SU-DHL-6 (cell line): ENCODE results near the gene PDE3A.
"Not testable (repeated sequence)": the region's sequence is repeated elsewhere in the genome, so short reads cannot be mapped to it uniquely, and the experiment has no call there.

Source experiments
- H2AFZ ChIP-seq: fragments of 200-600 bp; sonication (generic); 2 replicates; pipeline ENCODE4 v1.6.1; 2014; ENCODE audit warnings: low read depth, mild to moderate bottlenecking, moderate library complexity, mixed read lengths, antibody characterized with exemption, low read length; ENCODE audit not compliant: severe bottlenecking
- H3F3A ChIP-seq: fragments of 200-600 bp; shearing (Covaris generic); 2 replicates; pipeline ENCODE4 v1.6.0; 2016; ENCODE audit warnings: antibody characterized with exemption, mild to moderate bottlenecking; ENCODE audit not compliant: insufficient read depth
- H3K27ac ChIP-seq: fragments of 200-600 bp; sonication (generic); 2 replicates; pipeline ENCODE4 v1.5.1; 2016; ENCODE audit warnings: low read depth, mild to moderate bottlenecking, low read length, moderate library complexity, mixed read lengths
- H3K27me3 ChIP-seq: fragments of 200-600 bp; sonication (generic), shearing (Covaris generic); 2 replicates; pipeline ENCODE4 v1.6.0; 2014; ENCODE audit warnings: mild to moderate bottlenecking, low read length
- H3K36me3 ChIP-seq: fragments of 200-600 bp; sonication (generic); 2 replicates; pipeline ENCODE4 v1.6.1; 2014; ENCODE audit warnings: mild to moderate bottlenecking, low read length, mixed read lengths
- H3K4me2 ChIP-seq: fragments of 300-600, 200-600 bp; shearing (Covaris generic), sonication (generic); 2 replicates; pipeline ENCODE4 v1.6.0; 2014; ENCODE audit warnings: low read length, low read depth, mild to moderate bottlenecking; ENCODE audit not compliant: poor library complexity, severe bottlenecking
- H3K4me3 ChIP-seq: fragments of 200-600 bp; sonication (generic); 2 replicates; pipeline ENCODE4 v1.5.1; 2014; ENCODE audit warnings: antibody characterized with exemption, low read length, mild to moderate bottlenecking, mixed read lengths; ENCODE audit not compliant: insufficient read depth, poor library complexity, severe bottlenecking
- H3K79me2 ChIP-seq: fragments of 200-600 bp; sonication (generic); 2 replicates; pipeline ENCODE4 v1.6.1; 2014; ENCODE audit warnings: mild to moderate bottlenecking, low read length, moderate library complexity; ENCODE audit not compliant: insufficient read depth
- H3K9ac ChIP-seq: fragments of 200-600 bp; sonication (generic); 2 replicates; pipeline ENCODE4 v1.7.0; 2014; ENCODE audit warnings: mild to moderate bottlenecking, low read length
- H3K9me2 ChIP-seq: fragments of 200-600 bp; sonication (generic); replicated peaks from 2 replicates; pipeline ENCODE4 v1.6.1; 2014; ENCODE audit warnings: low read length; ENCODE audit not compliant: insufficient read depth
- H3K9me3 ChIP-seq: fragments of 200-600 bp; sonication (generic); 2 replicates; pipeline ENCODE4 v1.6.1; 2014; ENCODE audit warnings: low read length, mixed read lengths; ENCODE audit not compliant: insufficient read depth
- H4K20me1 ChIP-seq: fragments of 200-600 bp; sonication (generic); 2 replicates; pipeline ENCODE4 v1.6.1; 2014; ENCODE audit warnings: low read depth, mild to moderate bottlenecking, antibody characterized with exemption, low read length, moderate library complexity, mixed read lengths
- CTCF ChIP-seq: fragments of 200-600 bp; sonication (generic); IDR thresholded peaks from one replicate; pipeline ENCODE4 v1.5.1; 2017; ENCODE audit warnings: antibody characterized with exemption, mild to moderate bottlenecking, low read length, moderate library complexity; ENCODE audit not compliant: insufficient read depth, poor library complexity, severe bottlenecking
- EZH2phosphoT487 ChIP-seq: fragments of 200-600 bp; sonication (generic), shearing (Covaris generic); conservative IDR thresholded peaks from 2 replicates; pipeline ENCODE4 v1.6.1; 2018; ENCODE audit warnings: mild to moderate bottlenecking, antibody characterized with exemption, low read length, moderate library complexity, mixed read lengths

Gene PDE3A

DNA sequence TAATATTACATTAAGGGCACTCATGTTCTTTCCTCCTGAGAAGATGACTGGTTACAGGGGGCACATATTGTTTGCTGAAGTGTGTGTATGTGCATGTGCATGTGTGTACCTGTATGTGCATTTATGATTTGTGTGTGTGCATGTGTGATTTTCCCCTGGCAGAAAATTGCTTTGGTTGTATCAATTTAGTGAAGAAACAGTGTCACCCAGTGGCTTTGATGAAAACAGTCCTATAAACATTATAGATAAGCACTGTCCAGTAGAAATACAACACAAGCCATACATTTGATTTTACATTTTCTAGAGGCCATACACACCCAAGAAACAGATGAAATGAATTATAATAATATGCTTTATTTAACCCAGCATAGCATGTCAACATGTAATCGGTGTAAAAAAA lies 8.6 kb downstream of the PDE3A start:
- Histone ChIP-seq H3K36me3 (no peaks in the 10 kb centered on the region), H2AFZ (no peak overlapping the region), H3K9ac (no peak overlapping the region), H4K20me1 (no peaks in the 10 kb centered on the region), H3K9me3 (no peaks in the 10 kb centered on the region), H3K27me3 (no peaks in the 10 kb centered on the region), H3K79me2 (no peaks in the 10 kb centered on the region), H3F3A (no peaks in the 10 kb centered on the region), H3K4me3 (no peak overlapping the region), H3K4me2 (no peak overlapping the region), H3K9me2 (no peaks in the 10 kb centered on the region), H3K27ac (no peak overlapping the region)
- no peak for TF ChIP-seq CTCF
- TF ChIP-seq EZH2phosphoT487: no peak

GRCh38 chr12:20377750-20378149 lies 9.4 kb downstream of the PDE3A start:
- Histone ChIP-seq H3F3A (no peaks in the 10 kb centered on the region), H3K27me3 (no peaks in the 10 kb centered on the region), H3K36me3 (no peaks in the 10 kb centered on the region), H3K4me2 (no peak overlapping the region), H3K9me3 (no peaks in the 10 kb centered on the region), H3K9ac (no peak overlapping the region), H3K79me2 (no peaks in the 10 kb centered on the region), H4K20me1 (no peaks in the 10 kb centered on the region), H3K9me2 (no peaks in the 10 kb centered on the region), H2AFZ (no peak overlapping the region), H3K4me3 (no peak overlapping the region), H3K27ac (no peak overlapping the region)
- TF ChIP-seq EZH2phosphoT487 (no peak), CTCF (no peak)

DNA sequence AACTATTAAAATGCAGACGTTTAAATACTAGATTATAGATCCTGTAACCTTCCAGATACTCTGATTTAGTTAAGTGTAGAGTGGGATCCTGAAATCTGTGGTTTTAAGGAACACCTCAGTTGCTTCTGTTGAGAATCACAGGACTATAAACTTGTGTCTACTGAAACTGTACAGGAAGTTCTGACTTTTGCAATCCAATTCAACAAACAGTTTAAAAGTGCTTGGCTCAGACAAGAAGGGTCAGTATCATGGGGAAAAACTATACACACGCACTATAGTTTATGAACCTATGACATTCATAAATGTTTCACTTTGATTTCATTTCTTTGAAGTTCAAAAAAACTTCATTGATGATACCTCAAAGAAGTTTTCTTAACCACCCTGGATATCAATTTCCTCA lies 13.8 kb downstream of the PDE3A start:
- H3K9me3 ChIP-seq: no peaks in the 10 kb centered on the region
- no peak overlapping the region for H3K27ac ChIP-seq
- no peak for TF ChIP-seq EZH2phosphoT487
- no peak for TF ChIP-seq CTCF
- H3K27me3 ChIP-seq: no peaks in the 10 kb centered on the region
- H3F3A ChIP-seq: no peaks in the 10 kb centered on the region
- H3K9ac ChIP-seq: no peak overlapping the region
- no peaks in the 10 kb centered on the region for H3K36me3 ChIP-seq
- H3K79me2 ChIP-seq: no peaks in the 10 kb centered on the region
- H4K20me1 ChIP-seq: no peaks in the 10 kb centered on the region
- H2AFZ ChIP-seq: no peak overlapping the region
- H3K9me2 ChIP-seq: no peaks in the 10 kb centered on the region
- H3K4me2 ChIP-seq: no peak overlapping the region
- H3K4me3 ChIP-seq: no peak overlapping the region

GRCh38 chr12:20383612-20384011 lies 15.3 kb downstream of the PDE3A start:
- no peak overlapping the region for H3K9ac ChIP-seq
- H3K4me3 ChIP-seq: no peak overlapping the region
- no peaks in the 10 kb centered on the region for H4K20me1 ChIP-seq
- H3K27ac ChIP-seq: no peak overlapping the region
- H3F3A ChIP-seq: no peaks in the 10 kb centered on the region
- no peak for TF ChIP-seq CTCF
- no peak for TF ChIP-seq EZH2phosphoT487
- no peak overlapping the region for H2AFZ ChIP-seq
- H3K27me3 ChIP-seq: no peaks in the 10 kb centered on the region
- H3K79me2 ChIP-seq: no peaks in the 10 kb centered on the region
- no peaks in the 10 kb centered on the region for H3K9me3 ChIP-seq
- H3K4me2 ChIP-seq: no peak overlapping the region
- no peaks in the 10 kb centered on the region for H3K9me2 ChIP-seq
- no peaks in the 10 kb centered on the region for H3K36me3 ChIP-seq

DNA sequence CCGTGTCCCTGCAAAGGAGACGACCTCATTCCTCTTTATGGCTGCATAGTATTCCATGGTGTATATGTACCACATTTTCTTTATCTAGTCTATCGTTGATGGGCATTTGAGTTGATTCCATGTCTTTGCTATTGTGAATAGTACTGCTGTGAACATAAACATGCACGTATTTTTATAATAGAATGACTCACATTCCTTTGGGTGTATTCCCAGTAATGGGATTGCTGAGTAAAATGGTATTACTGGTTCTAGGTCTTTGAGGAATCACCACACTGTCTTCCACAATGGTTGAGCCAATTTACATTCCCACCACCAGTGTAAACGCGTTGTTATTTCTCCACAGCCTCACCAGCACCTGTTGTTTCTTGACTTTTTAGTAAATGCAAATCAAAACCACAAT lies 16.5 kb downstream of the PDE3A start:
- not testable (repeated sequence) for H3K36me3 ChIP-seq, H3K9me3 ChIP-seq, H3F3A ChIP-seq, H3K9ac ChIP-seq, H3K79me2 ChIP-seq, H3K27me3 ChIP-seq, H3K27ac ChIP-seq, H3K4me2 ChIP-seq, H3K9me2 ChIP-seq, H3K4me3 ChIP-seq, H4K20me1 ChIP-seq, H2AFZ ChIP-seq
